ENCODE measurements around the gene TATDN3.

The TATDN3 gene

DNA sequence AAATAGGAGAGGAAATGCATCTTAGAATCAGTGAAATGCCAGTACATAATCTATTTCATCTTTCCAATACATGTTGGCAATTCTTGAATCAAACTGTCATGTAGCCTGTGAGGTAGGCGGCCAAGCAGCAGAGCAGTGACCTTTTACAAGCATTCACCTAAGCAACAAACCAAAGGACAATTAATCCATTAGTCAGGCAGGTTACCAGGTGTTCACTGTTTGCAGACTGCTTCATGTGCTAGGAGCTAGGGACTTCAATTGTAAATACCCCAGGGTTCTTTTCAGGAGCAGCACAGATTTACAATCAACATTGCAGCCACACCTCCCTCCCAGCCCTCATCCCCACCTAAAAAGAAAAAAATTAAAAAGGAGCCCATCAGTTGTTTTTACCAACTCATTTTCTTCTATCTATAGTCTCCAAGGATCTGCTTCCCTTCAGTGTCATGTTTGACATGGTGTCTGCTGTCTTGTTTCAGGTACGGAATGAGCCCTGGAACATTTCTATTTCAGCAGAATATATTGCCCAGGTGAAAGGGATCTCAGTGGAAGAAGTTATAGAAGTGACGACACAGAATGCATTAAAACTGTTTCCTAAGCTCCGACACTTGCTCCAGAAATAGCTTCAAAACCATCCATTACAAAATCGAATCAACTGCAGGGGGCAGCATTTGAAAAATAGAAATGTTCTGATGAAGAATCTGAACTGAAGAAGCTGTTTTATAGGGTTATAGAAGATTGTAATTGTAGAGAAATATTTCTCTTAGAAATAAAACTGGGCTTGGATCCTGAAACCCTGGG, 23.0 kb downstream of the TATDN3 start:
- no peak overlapping the region for H3K4me3 ChIP-seq (ENCODE audit: control insufficient read depth, low read depth, low read length)
- TF ChIP-seq, protein P1, sequence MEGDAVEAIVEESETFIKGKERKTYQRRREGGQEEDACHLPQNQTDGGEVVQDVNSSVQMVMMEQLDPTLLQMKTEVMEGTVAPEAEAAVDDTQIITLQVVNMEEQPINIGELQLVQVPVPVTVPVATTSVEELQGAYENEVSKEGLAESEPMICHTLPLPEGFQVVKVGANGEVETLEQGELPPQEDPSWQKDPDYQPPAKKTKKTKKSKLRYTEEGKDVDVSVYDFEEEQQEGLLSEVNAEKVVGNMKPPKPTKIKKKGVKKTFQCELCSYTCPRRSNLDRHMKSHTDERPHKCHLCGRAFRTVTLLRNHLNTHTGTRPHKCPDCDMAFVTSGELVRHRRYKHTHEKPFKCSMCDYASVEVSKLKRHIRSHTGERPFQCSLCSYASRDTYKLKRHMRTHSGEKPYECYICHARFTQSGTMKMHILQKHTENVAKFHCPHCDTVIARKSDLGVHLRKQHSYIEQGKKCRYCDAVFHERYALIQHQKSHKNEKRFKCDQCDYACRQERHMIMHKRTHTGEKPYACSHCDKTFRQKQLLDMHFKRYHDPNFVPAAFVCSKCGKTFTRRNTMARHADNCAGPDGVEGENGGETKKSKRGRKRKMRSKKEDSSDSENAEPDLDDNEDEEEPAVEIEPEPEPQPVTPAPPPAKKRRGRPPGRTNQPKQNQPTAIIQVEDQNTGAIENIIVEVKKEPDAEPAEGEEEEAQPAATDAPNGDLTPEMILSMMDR (IDR thresholded peaks at IDR 0.05; ENCODE audit: control insufficient read depth, insufficient read depth, low read depth, low read length, missing control alignments) = peak; percentile 21
- DNase-seq (ENCODE audit: low read depth) = no peak

DNA sequence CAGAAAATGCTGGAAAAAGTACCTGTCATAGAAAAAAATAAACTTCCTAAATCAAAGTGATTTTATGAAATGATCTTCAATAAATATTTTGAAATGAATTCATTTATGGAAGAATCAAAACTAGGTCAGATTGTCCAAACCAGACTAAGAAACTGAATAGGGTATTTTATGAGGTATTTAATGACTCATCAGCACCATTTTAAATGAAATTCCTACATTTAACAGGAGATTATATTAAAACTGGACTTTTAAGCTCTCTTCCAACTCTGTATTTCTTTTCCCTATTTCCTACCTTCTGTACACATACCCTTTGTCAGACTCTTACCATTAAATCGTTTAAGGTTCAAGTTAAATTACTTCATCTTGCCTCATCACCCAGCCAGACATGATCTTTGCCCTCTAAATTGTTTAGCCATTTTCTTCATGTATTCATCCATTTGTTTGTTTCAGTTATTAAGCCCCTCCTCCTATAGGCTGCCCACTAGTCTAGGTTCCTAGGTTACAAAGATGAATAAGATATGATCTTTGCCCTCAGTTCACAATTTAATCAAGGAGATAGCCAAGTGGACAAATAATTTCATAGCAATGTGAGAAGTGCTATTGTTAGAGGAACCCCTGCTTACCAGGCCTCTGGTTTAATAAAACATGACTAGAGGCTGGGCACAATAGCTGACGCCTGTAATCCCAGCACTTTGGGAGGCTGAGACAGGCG, 25.0 kb downstream of the TATDN3 start:
- TF ChIP-seq, protein P1 (IDR thresholded peaks at IDR 0.05; ENCODE audit: control insufficient read depth, insufficient read depth, low read depth, low read length, missing control alignments) = no peak
- peak; percentile 4 for DNase-seq (ENCODE audit: low read depth)
- H3K4me3 ChIP-seq (ENCODE audit: control insufficient read depth, low read depth, low read length) = no peak overlapping the region

DNA sequence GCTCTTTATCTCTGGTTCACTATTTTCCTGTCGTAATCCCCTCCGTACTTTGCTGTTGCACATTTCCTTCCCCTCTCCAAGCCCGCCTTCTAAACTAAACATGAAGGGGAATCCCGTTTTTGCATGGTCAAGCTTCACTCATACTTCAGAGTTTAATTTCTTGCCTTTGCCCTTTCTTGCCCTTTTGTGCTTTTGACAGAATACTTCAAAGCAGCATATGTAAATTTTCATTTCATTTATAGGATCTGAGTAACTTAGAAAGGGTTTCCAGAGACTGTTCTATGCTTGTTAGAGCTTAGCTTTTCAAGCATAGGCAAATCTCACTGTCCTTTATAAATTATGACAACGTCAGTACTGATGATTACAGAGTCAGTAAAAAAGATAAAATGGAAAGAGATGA, 28.0 kb downstream of the TATDN3 start:
- no peak for DNase-seq (ENCODE audit: low read depth)
- no peak overlapping the region for H3K4me3 ChIP-seq (ENCODE audit: control insufficient read depth, low read depth, low read length)
- TF ChIP-seq, protein P1 (IDR thresholded peaks at IDR 0.05; ENCODE audit: control insufficient read depth, insufficient read depth, low read depth, low read length, missing control alignments) = no peak

DNA sequence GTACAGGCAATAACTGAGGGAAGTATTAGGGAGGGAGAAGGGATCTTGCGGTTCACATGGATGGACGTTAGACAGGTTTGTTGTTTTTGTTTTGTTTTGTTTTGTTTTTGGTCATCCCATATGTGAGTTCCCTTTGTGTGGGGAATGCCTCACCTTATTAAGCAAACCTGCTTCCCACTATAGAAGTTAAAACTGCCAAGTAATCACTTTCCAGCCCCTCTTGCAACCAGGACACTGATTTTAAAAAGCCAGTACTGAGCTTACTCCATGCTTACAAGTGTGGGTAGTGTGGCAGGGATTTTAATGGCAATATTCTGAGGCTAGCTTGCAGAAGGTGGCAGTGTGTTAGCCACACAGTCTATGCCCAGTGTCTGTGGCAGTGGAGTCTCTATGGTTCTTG, 29.3 kb downstream of the TATDN3 start:
- TF ChIP-seq, protein P1 (IDR thresholded peaks at IDR 0.05; ENCODE audit: control insufficient read depth, insufficient read depth, low read depth, low read length, missing control alignments) = no peak
- H3K4me3 ChIP-seq (ENCODE audit: control insufficient read depth, low read depth, low read length) = no peak overlapping the region
- DNase-seq (ENCODE audit: low read depth) = no peak

DNA sequence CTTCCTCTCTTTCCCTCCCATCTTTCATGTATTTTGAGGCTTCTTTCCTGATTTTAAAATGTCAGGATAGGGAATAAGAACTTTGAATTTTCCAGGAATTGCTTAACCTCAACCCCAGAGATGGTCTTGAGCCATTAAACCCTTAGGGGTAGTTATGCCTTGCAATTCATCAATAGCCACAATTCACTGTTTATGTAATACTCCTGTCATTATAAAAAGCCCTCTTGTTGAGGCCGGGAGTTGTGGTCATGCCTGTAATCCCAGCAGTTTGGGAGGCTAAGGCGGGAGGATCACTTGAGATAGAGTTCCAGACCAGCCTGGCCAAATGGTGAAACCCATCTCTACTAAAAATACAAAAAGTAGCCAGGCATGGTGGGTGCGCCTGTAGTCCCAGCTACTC, 31.3 kb downstream of the TATDN3 start:
- H3K4me3 ChIP-seq (ENCODE audit: control insufficient read depth, low read depth, low read length) = no peak overlapping the region
- DNase-seq (ENCODE audit: low read depth) = no peak
- TF ChIP-seq, protein P1 (IDR thresholded peaks at IDR 0.05; ENCODE audit: control insufficient read depth, insufficient read depth, low read depth, low read length, missing control alignments) = no peak

DNA sequence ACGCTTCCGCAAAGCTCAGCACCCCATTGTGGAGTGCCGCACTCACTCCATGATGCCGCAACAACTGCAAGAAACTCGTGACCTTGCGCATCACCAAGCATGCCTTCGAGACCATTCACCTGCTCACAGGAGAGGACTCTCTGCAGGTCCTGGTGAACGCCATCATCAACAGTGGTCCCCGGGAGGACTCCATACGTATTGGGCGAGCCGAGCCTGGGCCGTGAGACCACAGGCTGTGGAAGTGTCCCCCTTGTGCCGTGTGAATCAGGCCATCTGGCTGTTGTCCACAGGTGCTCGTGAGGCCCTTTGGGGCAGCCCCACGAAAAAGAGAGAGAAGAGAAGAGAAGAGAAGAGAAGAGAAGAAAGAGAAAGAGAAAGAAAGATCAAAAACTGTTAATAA, 32.5 kb downstream of the TATDN3 start:
- DNase-seq (ENCODE audit: low read depth) = no peak
- TF ChIP-seq, protein P1 (IDR thresholded peaks at IDR 0.05; ENCODE audit: control insufficient read depth, insufficient read depth, low read depth, low read length, missing control alignments) = no peak

More for the DNA sequence above, 32.5 kb downstream of the TATDN3 start:
- H3K4me3 ChIP-seq (ENCODE audit: control insufficient read depth, low read depth, low read length) = no peak overlapping the region

Measured in AG09309 (cell line).